ENCODE results near the gene OR5F1. TPM values are rescaled to one million over a fixed set of nuclear protein-coding genes. Genes with fewer than 3 reads are reported as not detected.

Gene OR5F1
- total RNA-seq (2014; rRNA removed; shearing (Covaris generic)), result not detected in 2 replicates
- not detected in 2 replicates for polyA plus RNA-seq (2015; cell fraction: cytosol; rRNA removed)
- not detected in 2 replicates for polyA plus RNA-seq (2015; cell fraction: nucleus; rRNA removed)

GRCh38 chr11:55994525-55994924 lies at the start of gene OR5F1:
TSS of gene OR5F1 (minus strand) at chr11:55994625. CDS start at chr11:55994625, 0 bp downstream.
- in situ Hi-C loops (cut with HindIII; ENCODE audit: low pct_unique_long_range_greater_than_20kb, low sequenced_read_pairs), result no loop called here
- DNase-seq (ENCODE audit: low read depth, low spot score), result no peak

- in situ Hi-C loops (cut with HindIII; ENCODE audit: low pct_unique_long_range_greater_than_20kb, low sequenced_read_pairs), result no loop called here
- DNase-seq (ENCODE audit: low read depth, low spot score), result no peak
Observed at GRCh38 chr11:56027354-56027753, 32.9 kb upstream of the OR5F1 start, which contains the start of gene OR5AS1. TSS of gene OR5AS1 (plus strand) at chr11:56027654. CDS start at chr11:56030419, 2,765 bp downstream.

GRCh38 chr11:56013805-56014204 lies 19.4 kb upstream of the OR5F1 start:
- DNase-seq (ENCODE audit: low read depth, low spot score), result no peak
- in situ Hi-C loops (cut with HindIII; ENCODE audit: low pct_unique_long_range_greater_than_20kb, low sequenced_read_pairs), result no loop called here

GRCh38 chr11:56010716-56011115 lies 16.3 kb upstream of the OR5F1 start:
- in situ Hi-C loops (cut with HindIII; ENCODE audit: low pct_unique_long_range_greater_than_20kb, low sequenced_read_pairs), result no loop called here
- DNase-seq (ENCODE audit: low read depth, low spot score), result no peak

- in situ Hi-C loops (cut with HindIII; ENCODE audit: low pct_unique_long_range_greater_than_20kb, low sequenced_read_pairs), result no loop called here
- DNase-seq (ENCODE audit: low read depth, low spot score), result no peak
Observed at GRCh38 chr11:55970935-55971334, 23.5 kb downstream of the OR5F1 start.

- in situ Hi-C loops (cut with HindIII; ENCODE audit: low pct_unique_long_range_greater_than_20kb, low sequenced_read_pairs), result no loop called here
- no peak for DNase-seq (ENCODE audit: low read depth, low spot score)
Observed at GRCh38 chr11:55969845-55970244, 24.6 kb downstream of the OR5F1 start, which contains the start of gene OR10AG1. TSS of gene OR10AG1 (minus strand) at chr11:55969945. CDS start at chr11:55969907, 38 bp downstream.

- in situ Hi-C loops (cut with HindIII; ENCODE audit: low pct_unique_long_range_greater_than_20kb, low sequenced_read_pairs), result no loop called here
- no peak for DNase-seq (ENCODE audit: low read depth, low spot score)
Observed at GRCh38 chr11:55967914-55968313, 26.5 kb downstream of the OR5F1 start.

GRCh38 chr11:55966391-55966790 lies 28.0 kb downstream of the OR5F1 start:
- no peak for DNase-seq (ENCODE audit: low read depth, low spot score)
- in situ Hi-C loops (cut with HindIII; ENCODE audit: low pct_unique_long_range_greater_than_20kb, low sequenced_read_pairs), result no loop called here

- DNase-seq (ENCODE audit: low read depth, low spot score), result no peak
- in situ Hi-C loops (cut with HindIII; ENCODE audit: low pct_unique_long_range_greater_than_20kb, low sequenced_read_pairs), result no loop called here
Observed at GRCh38 chr11:55956521-55956920, 37.9 kb downstream of the OR5F1 start.

GRCh38 chr11:55949330-55949729 lies 45.1 kb downstream of the OR5F1 start:
- in situ Hi-C loops (cut with HindIII; ENCODE audit: low pct_unique_long_range_greater_than_20kb, low sequenced_read_pairs), result no loop called here
- DNase-seq (ENCODE audit: low read depth, low spot score), result peak; percentile 24

Other genes with a start within 250 kb of the OR5F1 start
- not detected in 2 replicates for gene OR5D13, start 221.2 kb downstream of the OR5F1 start, total RNA-seq (2014; rRNA removed; shearing (Covaris generic))
- gene OR5D14, start 199.1 kb downstream of the OR5F1 start, total RNA-seq (2014; rRNA removed; shearing (Covaris generic)), result 0.37 TPM in 1 of 2 replicates, not detected in the other
- not detected in 2 replicates for gene OR5L1, start 183.3 kb downstream of the OR5F1 start, total RNA-seq (2014; rRNA removed; shearing (Covaris generic))
- not detected in 2 replicates for gene OR5D18, start 175.0 kb downstream of the OR5F1 start, total RNA-seq (2014; rRNA removed; shearing (Covaris generic))
- not detected in 2 replicates for gene OR5L2, start 167.4 kb downstream of the OR5F1 start, total RNA-seq (2014; rRNA removed; shearing (Covaris generic))
- gene OR5D16, start 155.9 kb downstream of the OR5F1 start, total RNA-seq (2014; rRNA removed; shearing (Covaris generic)), result not detected in 2 replicates
- 23.7 and 23.9 TPM in 2 replicates for gene TRIM51, start 111.3 kb downstream of the OR5F1 start, total RNA-seq (2014; rRNA removed; shearing (Covaris generic))
- not detected in 2 replicates for gene OR5W2, start 80.0 kb downstream of the OR5F1 start, total RNA-seq (2014; rRNA removed; shearing (Covaris generic))
- gene OR5I1, start 58.2 kb downstream of the OR5F1 start, total RNA-seq (2014; rRNA removed; shearing (Covaris generic)), result not detected in 2 replicates
- gene OR10AG1, start 24.7 kb downstream of the OR5F1 start, total RNA-seq (2014; rRNA removed; shearing (Covaris generic)), result not detected in 2 replicates
- not detected in 2 replicates for gene OR5AS1, start 33.0 kb upstream of the OR5F1 start, total RNA-seq (2014; rRNA removed; shearing (Covaris generic))
- not detected in 2 replicates for gene OR8I2, start 98.7 kb upstream of the OR5F1 start, total RNA-seq (2014; rRNA removed; shearing (Covaris generic))
- gene OR8H2, start 109.1 kb upstream of the OR5F1 start, total RNA-seq (2014; rRNA removed; shearing (Covaris generic)), result not detected in 2 replicates
- gene OR8H3, start 127.7 kb upstream of the OR5F1 start, total RNA-seq (2014; rRNA removed; shearing (Covaris generic)), result not detected in 2 replicates
- gene OR8J3, start 145.6 kb upstream of the OR5F1 start, total RNA-seq (2014; rRNA removed; shearing (Covaris generic)), result not detected in 2 replicates
- not detected in 2 replicates for gene OR8K5, start 165.7 kb upstream of the OR5F1 start, total RNA-seq (2014; rRNA removed; shearing (Covaris generic))
- 0.82 and 1.0 TPM in 2 replicates for gene OR5J2, start 182.0 kb upstream of the OR5F1 start, total RNA-seq (2014; rRNA removed; shearing (Covaris generic))
- gene OR5T2, start 239.6 kb upstream of the OR5F1 start, total RNA-seq (2014; rRNA removed; shearing (Covaris generic)), result not detected in 2 replicates

Data from SK-MEL-5 (cell line).